Measurements from ENCODE around the gene VPS18. TPM values are rescaled to one million over a fixed set of nuclear protein-coding genes. Genes with fewer than 3 reads are reported as not detected.
A peak's percentile ranks its signal among the peaks of the same experiment; 100 is the strongest.

The VPS18 gene
- polyA plus RNA-seq, 1 donor from 2014 or later = 13.8 TPM

GRCh38 chr15:40857601-40858341 is 36.5 kb upstream of the VPS18 start:
- H3K36me3 ChIP-seq (ENCODE audit: insufficient read depth, low read length) = no peaks in the 10 kb centered on the region

GRCh38 chr15:40858706-40859105 is 35.5 kb upstream of the VPS18 start:
- Histone ChIP-seq H4K20me1 (ENCODE audit: insufficient read depth) (no peaks in the 10 kb centered on the region), H3K9me3 (ENCODE audit: low read length) (no peaks in the 10 kb centered on the region), H3K27me3 (ENCODE audit: insufficient read depth, low read depth, low read length) (no peaks in the 10 kb centered on the region), H3K9me2 (ENCODE audit: insufficient read depth, low read length) (no peaks in the 10 kb centered on the region), H3K36me3 (ENCODE audit: insufficient read depth, low read length) (no peaks in the 10 kb centered on the region), H3K4me2 (ENCODE audit: low read length) (no peak overlapping the region), H3F3A (ENCODE audit: insufficient read depth, low read length, poor library complexity, severe bottlenecking) (no peaks in the 10 kb centered on the region), H3K27ac (ENCODE audit: low read length) (no peak overlapping the region), H3K4me3 (ENCODE audit: low read length) (no peak overlapping the region), H3K9ac (ENCODE audit: low read length) (no peak overlapping the region), H2AFZ (ENCODE audit: low read depth, low read length) (no peak overlapping the region), H3K79me2 (replicated peaks; ENCODE audit: insufficient read depth, low read length) (no peaks in the 10 kb centered on the region)
- no peak for TF ChIP-seq EZH2 (IDR thresholded peaks at IDR 0.05; ENCODE audit: borderline replicate concordance, insufficient read depth, low read length, poor library complexity, severe bottlenecking)
- no peak for TF ChIP-seq MXI1 (conservative IDR thresholded peaks at IDR 0.05; ENCODE audit: poor library complexity, severe bottlenecking)
- TF ChIP-seq SMC3 (conservative IDR thresholded peaks at IDR 0.05; ENCODE audit: poor library complexity) = no peak
- TF ChIP-seq EP300 (conservative IDR thresholded peaks at IDR 0.05; ENCODE audit: poor library complexity, severe bottlenecking) = no peak
- no peak for TF ChIP-seq POLR2AphosphoS5 (IDR thresholded peaks at IDR 0.05)
- TF ChIP-seq REST (IDR thresholded peaks at IDR 0.05; ENCODE audit: borderline replicate concordance) = no peak
- no peak for TF ChIP-seq TAF1 (IDR thresholded peaks at IDR 0.05; ENCODE audit: low read depth)
- TF ChIP-seq CTCF (IDR thresholded peaks at IDR 0.05; ENCODE audit: poor library complexity, severe bottlenecking) = no peak
- TF ChIP-seq RAD21 (conservative IDR thresholded peaks at IDR 0.05) = no peak

More at GRCh38 chr15:40857601-40858341, 36.5 kb upstream of the VPS18 start:
- Histone ChIP-seq H3K79me2 (replicated peaks; ENCODE audit: insufficient read depth, low read length) (no peaks in the 10 kb centered on the region), H3K9me2 (ENCODE audit: insufficient read depth, low read length) (no peaks in the 10 kb centered on the region), H3K9ac (ENCODE audit: low read length) (no peak overlapping the region), H3K27me3 (ENCODE audit: insufficient read depth, low read depth, low read length) (no peaks in the 10 kb centered on the region), H2AFZ (ENCODE audit: low read depth, low read length) (no peak overlapping the region), H3K4me3 (ENCODE audit: low read length) (no peak overlapping the region), H4K20me1 (ENCODE audit: insufficient read depth) (no peaks in the 10 kb centered on the region), H3K4me2 (ENCODE audit: low read length) (no peak overlapping the region), H3F3A (ENCODE audit: insufficient read depth, low read length, poor library complexity, severe bottlenecking) (no peaks in the 10 kb centered on the region), H3K9me3 (ENCODE audit: low read length) (no peaks in the 10 kb centered on the region), H3K27ac (ENCODE audit: low read length) (no peak overlapping the region)
- TF ChIP-seq CTCF (IDR thresholded peaks at IDR 0.05; ENCODE audit: poor library complexity, severe bottlenecking) (peak; percentile 81), RAD21 (conservative IDR thresholded peaks at IDR 0.05) (peak; percentile 68), MXI1 (conservative IDR thresholded peaks at IDR 0.05; ENCODE audit: poor library complexity, severe bottlenecking) (peak; percentile 16), EP300 (conservative IDR thresholded peaks at IDR 0.05; ENCODE audit: poor library complexity, severe bottlenecking) (no peak), POLR2AphosphoS5 (IDR thresholded peaks at IDR 0.05) (no peak), SMC3 (conservative IDR thresholded peaks at IDR 0.05; ENCODE audit: poor library complexity) (peak; percentile 78)

All from neural cell (in vitro differentiated cells).